T47D (cell line): ENCODE measurements around the gene CDH3.

ENCODE experiments used
- DNase-seq, 2 experiments: peaks; one replicate each; pipeline versions ENCODE4 v3.0.0 to v3.0.0-alpha.2; 2011 to 2012; ENCODE audit warnings: low read depth in 1 of 2, low spot score in 1 of 2
- JUND ChIP-seq: IDR thresholded peaks from 2 replicates; pipeline ENCODE4 v1.6.1; 2012; ENCODE audit warnings: low read depth
- in situ Hi-C: cut with HindIII; loops from 2 replicates; pipeline ENCODE4 v1.10.0; 2016; ENCODE audit warnings: low sequenced_read_pairs, low pct_unique_long_range_greater_than_20kb

The CDH3 gene

DNA sequence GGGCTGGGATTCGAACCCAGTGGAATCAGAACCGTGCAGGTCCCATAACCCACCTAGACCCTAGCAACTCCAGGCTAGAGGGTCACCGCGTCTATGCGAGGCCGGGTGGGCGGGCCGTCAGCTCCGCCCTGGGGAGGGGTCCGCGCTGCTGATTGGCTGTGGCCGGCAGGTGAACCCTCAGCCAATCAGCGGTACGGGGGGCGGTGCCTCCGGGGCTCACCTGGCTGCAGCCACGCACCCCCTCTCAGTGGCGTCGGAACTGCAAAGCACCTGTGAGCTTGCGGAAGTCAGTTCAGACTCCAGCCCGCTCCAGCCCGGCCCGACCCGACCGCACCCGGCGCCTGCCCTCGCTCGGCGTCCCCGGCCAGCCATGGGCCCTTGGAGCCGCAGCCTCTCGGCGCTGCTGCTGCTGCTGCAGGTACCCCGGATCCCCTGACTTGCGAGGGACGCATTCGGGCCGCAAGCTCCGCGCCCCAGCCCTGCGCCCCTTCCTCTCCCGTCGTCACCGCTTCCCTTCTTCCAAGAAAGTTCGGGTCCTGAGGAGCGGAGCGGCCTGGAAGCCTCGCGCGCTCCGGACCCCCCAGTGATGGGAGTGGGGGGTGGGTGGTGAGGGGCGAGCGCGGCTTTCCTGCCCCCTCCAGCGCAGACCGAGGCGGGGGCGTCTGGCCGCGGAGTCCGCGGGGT, 92.1 kb downstream of the CDH3 start, which contains the start of gene CDH1:
TSS of gene CDH1 (plus strand) at position 247 of the 684 bp plus-strand sequence. CDS start at position 371, 124 bp downstream.
- TF ChIP-seq JUND = no peak
- in situ Hi-C loops = no loop called here
- peak; percentile 95 to 99 for DNase-seq

DNA sequence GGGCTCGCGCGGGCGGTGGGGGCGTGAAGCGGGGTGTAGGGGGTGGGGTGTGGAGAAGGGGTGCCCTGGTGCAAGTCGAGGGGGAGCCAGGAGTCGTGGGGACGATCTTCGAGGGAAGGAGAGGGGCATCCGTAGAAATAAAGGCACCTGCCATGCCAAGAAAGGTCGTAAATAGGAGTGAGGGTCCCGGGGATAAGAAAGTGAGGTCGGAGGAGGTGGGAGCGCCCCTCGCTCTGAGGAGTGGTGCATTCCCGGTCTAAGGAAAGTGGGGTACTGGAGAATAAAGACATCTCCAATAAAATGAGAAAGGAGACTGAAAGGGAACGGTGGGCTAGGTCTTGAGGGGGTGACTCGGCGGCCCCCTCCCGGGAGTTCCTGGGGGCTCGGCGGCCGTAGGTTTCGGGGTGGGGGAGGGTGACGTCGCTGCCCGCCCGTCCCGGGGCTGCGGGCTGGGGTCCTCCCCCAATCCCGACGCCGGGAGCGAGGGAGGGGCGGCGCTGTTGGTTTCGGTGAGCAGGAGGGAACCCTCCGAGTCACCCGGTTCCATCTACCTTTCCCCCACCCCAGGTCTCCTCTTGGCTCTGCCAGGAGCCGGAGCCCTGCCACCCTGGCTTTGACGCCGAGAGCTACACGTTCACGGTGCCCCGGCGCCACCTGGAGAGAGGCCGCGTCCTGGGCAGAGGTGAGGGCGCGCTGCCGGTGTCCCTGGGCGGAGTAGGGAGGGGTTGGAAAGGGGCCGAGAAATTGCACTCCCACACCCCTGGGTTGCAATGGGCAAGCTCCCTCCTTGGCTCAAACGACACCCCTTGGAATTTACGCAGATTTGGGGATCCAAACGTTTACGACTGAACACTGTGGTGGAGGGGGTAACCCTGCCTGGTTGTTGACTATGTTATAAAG, 92.9 kb downstream of the CDH3 start:
- in situ Hi-C loops = no loop called here
- no peak for TF ChIP-seq JUND
- DNase-seq = peak; percentile 64 to 76

DNA sequence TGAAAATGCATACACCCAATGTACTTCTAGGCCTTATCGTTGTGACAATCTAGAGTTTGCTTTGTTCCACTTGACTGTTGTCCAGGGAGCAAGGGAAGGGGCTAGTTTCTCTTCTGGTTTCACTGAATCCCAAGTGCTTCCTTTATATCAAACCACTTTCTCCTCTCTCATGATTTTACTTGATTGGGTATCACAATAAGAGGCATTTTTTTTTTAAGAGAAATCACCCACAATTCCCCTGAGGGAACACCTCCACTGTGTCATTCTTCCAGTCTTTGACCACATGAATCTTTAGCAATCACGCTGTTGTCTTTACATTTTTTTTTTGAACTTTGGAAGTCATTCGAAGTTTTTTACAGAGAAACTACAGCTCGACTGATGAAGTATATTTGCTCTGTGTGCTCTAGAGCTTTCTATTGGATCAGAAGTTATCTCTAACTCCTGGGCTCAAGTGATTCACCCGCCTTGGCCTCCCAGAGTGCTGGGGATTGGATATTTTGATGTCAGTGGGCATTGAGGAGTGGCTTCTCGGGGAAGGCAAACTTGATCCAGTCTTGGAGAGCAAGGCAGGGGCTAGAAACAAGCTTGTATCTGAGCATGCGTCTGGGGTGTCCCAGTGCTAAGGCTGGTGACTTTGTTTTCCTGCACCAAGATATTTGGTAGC, 95.0 kb downstream of the CDH3 start:
- in situ Hi-C loops = no loop called here
- no peak for DNase-seq
- no peak for TF ChIP-seq JUND

- TF ChIP-seq JUND = no peak
- no peak for DNase-seq
- in situ Hi-C loops = no loop called here
Measured at GRCh38 chr16:68740628-68741346, 95.7 kb downstream of the CDH3 start.

- TF ChIP-seq JUND = no peak
- no peak for DNase-seq
- in situ Hi-C loops = no loop called here
Measured at GRCh38 chr16:68743664-68744063, 98.6 kb downstream of the CDH3 start.

DNA sequence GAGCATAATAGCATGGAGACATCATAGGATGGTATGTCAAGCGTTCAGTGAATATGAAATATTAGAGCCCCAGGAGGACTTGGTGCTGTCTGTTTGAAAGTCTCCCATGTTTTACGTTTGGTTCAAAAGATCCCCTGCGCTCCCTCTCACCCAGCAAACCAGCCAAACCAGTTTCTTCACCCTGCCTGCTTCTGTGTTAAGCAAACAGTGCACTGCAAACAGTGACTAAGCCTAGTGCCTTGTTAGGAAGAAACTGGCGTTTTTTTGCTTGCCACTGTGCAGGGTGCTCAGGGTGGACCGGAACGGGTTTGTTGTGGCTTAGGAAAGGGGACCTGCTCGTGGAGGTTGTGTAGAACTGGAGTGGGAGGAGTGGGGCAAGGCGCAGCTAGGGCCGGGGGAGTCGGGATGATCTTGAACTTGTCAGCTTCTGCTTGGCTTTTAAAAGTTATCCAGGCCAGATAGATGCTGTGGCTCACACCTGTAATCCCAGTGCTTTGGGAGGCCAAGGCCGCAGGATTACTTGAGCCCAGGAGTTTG, 99.7 kb downstream of the CDH3 start:
- in situ Hi-C loops = no loop called here
- peak; percentile 90 for TF ChIP-seq JUND
- peak; percentile 51 to 98 for DNase-seq

DNA sequence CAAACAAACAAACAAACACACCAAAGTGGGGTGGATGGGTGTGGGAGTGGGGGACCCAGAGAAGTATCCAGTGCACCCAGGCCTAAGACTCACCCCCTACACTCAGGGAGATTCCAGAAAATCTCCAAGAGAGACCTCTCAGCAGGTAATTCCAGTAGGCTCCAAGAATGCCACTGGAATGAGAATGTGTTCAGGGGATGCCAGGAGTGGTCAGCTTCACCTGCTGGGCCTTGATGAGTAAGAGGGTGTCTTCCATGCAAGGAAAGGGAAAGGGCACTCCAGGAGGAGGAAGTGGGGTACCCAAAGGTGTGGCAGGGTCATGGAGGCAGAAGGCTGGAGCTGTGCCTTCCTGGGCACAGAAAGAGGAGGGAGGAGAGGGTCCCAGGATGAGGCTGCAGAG, 101.8 kb downstream of the CDH3 start:
- in situ Hi-C loops = no loop called here
- TF ChIP-seq JUND = no peak
- DNase-seq = no peak

GRCh38 chr16:68749432-68749831, 104.3 kb downstream of the CDH3 start:
- no peak for DNase-seq
- TF ChIP-seq JUND = no peak
- in situ Hi-C loops = no loop called here
